Breast epithelium (tissue), 4 donors: Measurements from ENCODE around the gene CLRN1. TPM values are rescaled to one million over a fixed set of nuclear protein-coding genes. Genes with fewer than 3 reads are reported as not detected.

Experiments
- DNase-seq, 2 donors: peaks; one replicate each; pipeline ENCODE4 v3.0.0-alpha.2; 2019; ENCODE audit warnings: low spot score in 2 of 2
- H3K27ac ChIP-seq, 2 donors: fragments of 200-600 bp; sonication (generic) in 1 of 2; one replicate each; pipeline ENCODE4 v1.5.1; 2016 to 2019; ENCODE audit warnings: mild to moderate bottlenecking in 1 of 2
- H3K27me3 ChIP-seq, 2 donors: fragments of 200-600 bp; sonication (generic) in 1 of 2; one replicate each; pipeline versions ENCODE4 v1.5.1 to v1.6.0; 2017 to 2019; ENCODE audit warnings: control low read depth in 1 of 2, mild to moderate bottlenecking in 1 of 2
- H3K36me3 ChIP-seq: fragments of 200-600 bp; one replicate; pipeline ENCODE4 v1.5.1; 2019
- H3K4me1 ChIP-seq, 2 donors: fragments of 200-600 bp; sonication (generic); one replicate each; pipeline ENCODE4 v1.5.1; 2016 to 2019; ENCODE audit warnings: control low read depth in 1 of 2
- H3K4me3 ChIP-seq, 3 donors: fragments of 200-600 bp; sonication (generic); 1 replicate in 2 of 3; 2 replicates in 1 of 3; pipeline ENCODE4 v1.5.1; 2016 to 2019; ENCODE audit warnings: mild to moderate bottlenecking in 3 of 3, moderate library complexity in 2 of 3
- H3K9me3 ChIP-seq, 2 donors: fragments of 200-600 bp; sonication (generic) in 1 of 2; one replicate each; pipeline ENCODE4 v1.5.1; 2016 to 2019; ENCODE audit warnings: control low read depth in 1 of 2
- POLR2A ChIP-seq: fragments of 450-650 bp; IDR thresholded peaks from one replicate; pipeline ENCODE4 v1.6.1; 2016; ENCODE audit warnings: antibody characterized with exemption, mild to moderate bottlenecking, moderate library complexity
- POLR2AphosphoS5 ChIP-seq, 3 donors: sonication (generic); formaldehyde crosslinking; IDR thresholded peaks; one replicate each; pipeline ENCODE4 v1.6.1; 2017; ENCODE audit warnings: antibody characterized with exemption in 3 of 3
- intact Hi-C: fragments of 100-400 bp; cut with DNase I; formaldehyde crosslinking; loops from one replicate; pipeline ENCODE4 v1.15.1; 2023; ENCODE audit warnings: low total_unique reads
- total RNA-seq, 3 donors: library from RNA; depleted of rRNA; stranded (reverse); fragments of >200 nt; gene quantifications; one replicate each; pipeline ENCODE4 v1.1.0, GENCODE V29; 2016
- TF ChIP-seq, protein P1 (sequence below), 3 donors: fragments of 450-650 bp; IDR thresholded peaks; one replicate each; pipeline ENCODE4 v1.5.1; 2016 to 2017; ENCODE audit warnings: antibody characterized with exemption in 3 of 3, mild to moderate bottlenecking in 3 of 3, moderate library complexity in 3 of 3

The CLRN1 gene
- total RNA-seq, 3 donors from 2014 or later, result not detected

DNA sequence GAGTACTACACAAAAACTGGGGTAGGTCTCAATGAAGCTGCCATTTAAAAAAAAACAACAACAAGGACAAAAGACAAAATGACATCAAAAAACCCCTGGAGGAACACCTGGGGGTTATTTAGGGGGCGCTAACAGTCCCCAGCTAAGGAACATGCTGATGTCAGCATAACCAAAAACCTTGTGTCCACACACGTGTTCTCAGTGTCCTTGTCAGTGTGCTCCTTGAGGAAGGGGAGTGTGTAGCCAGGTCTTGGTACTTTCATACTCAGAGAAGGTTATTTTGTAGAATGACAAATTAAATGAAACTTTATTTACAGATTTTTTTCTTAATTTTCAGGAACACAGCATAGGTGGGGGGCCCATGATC is 31.2 kb upstream of the CLRN1 start:
- Histone ChIP-seq H3K9me3 (no peaks in the 10 kb centered on the region), H3K4me1 (no peaks in the 10 kb centered on the region), H3K27ac (no peak overlapping the region), H3K36me3 (no peaks in the 10 kb centered on the region), H3K4me3 (no peak overlapping the region), H3K27me3 (no peaks in the 10 kb centered on the region)
- TF ChIP-seq, protein P1, sequence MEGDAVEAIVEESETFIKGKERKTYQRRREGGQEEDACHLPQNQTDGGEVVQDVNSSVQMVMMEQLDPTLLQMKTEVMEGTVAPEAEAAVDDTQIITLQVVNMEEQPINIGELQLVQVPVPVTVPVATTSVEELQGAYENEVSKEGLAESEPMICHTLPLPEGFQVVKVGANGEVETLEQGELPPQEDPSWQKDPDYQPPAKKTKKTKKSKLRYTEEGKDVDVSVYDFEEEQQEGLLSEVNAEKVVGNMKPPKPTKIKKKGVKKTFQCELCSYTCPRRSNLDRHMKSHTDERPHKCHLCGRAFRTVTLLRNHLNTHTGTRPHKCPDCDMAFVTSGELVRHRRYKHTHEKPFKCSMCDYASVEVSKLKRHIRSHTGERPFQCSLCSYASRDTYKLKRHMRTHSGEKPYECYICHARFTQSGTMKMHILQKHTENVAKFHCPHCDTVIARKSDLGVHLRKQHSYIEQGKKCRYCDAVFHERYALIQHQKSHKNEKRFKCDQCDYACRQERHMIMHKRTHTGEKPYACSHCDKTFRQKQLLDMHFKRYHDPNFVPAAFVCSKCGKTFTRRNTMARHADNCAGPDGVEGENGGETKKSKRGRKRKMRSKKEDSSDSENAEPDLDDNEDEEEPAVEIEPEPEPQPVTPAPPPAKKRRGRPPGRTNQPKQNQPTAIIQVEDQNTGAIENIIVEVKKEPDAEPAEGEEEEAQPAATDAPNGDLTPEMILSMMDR (IDR thresholded peaks at IDR 0.05), result no peak
- no peak for TF ChIP-seq POLR2A
- TF ChIP-seq POLR2AphosphoS5 (IDR thresholded peaks at IDR 0.05), result no peak
- no peak for DNase-seq
- intact Hi-C loops, result no loop called here

DNA sequence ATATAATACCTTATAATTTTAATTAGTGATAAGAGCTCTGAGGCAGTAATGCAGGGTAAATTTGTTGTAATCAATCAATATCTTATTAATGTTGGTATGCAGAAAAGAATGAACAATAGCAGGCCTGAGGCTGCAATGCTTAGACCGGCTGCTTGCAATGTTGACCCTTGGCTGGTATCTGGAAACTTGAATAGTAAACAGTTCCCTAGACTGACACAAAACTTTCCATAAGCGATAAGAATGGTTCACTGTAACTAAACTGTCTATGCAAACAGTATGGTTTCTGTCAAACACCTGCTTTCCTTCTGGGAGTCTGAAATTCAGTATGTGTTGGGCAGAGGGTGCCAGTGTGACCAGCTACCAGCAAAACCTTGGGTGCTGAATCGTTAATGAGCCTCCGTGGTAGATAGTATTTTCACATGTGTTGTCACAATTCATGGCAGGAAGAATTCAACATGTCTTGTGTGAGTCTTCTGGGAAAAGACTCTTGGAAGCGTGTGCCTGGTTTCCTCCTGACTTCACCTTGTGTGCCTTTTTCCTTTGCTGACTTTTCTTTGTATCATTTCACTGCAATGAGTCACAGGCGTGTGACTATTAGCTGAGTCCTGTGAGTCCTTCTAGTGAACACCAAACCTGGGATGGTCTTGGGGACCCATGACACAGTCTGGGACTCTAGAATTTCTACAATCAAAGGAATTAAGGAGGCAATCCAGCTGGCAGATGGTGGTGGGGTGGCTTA is 30.7 kb upstream of the CLRN1 start:
- Histone ChIP-seq H3K36me3 (no peaks in the 10 kb centered on the region), H3K27ac (no peak overlapping the region), H3K4me3 (no peak overlapping the region), H3K9me3 (no peaks in the 10 kb centered on the region), H3K4me1 (no peaks in the 10 kb centered on the region), H3K27me3 (no peaks in the 10 kb centered on the region)
- TF ChIP-seq, protein P1 (IDR thresholded peaks at IDR 0.05), result no peak
- no peak for TF ChIP-seq POLR2A
- TF ChIP-seq POLR2AphosphoS5 (IDR thresholded peaks at IDR 0.05), result no peak
- intact Hi-C loops, result no loop called here
- DNase-seq, result no peak

DNA sequence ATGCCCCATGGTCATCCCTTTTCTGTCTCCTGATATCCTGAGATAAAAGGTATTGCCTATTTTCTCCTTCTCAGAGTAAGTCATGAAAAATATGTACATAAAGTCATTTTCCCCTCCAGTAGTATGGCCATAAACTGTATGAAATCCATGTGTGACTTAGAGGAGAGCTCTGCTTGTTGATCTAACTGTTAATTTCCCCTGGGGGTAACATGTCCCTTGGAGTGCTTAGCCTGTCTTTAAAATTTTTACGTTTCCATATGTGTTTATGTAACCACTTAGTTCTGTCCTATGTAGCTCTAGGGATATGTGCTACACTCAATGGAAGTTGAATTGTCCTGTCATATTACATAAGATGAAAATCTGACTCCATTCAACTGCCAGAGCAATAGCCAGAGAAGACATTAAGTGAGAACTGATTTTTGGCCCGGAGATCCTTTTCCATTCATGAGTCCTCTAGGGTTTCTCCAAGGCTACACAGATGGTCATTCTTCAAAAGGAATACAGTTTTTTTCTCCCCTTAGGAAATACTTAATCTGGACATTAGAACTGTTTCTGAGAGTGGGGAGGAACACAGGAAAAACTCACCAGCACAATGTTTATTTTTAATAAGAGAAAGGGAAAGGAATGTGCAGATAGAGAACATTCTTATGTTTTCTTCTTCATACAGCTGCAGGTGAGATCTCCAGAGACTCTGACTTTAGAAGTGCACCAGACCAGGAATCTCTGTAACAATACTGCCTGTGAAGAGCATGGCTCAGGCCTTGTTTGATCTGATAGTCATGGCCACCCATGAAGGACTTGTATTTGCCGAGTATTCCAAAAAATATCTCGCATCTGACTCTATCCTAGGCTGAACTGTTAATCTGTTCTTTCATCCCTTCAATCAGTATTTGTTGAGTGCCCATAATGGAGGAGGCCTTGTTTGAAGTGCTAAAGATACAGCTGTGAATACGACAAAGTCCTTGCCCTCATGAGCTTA is 29.8 kb upstream of the CLRN1 start:
- DNase-seq, result no peak
- intact Hi-C loops, result no loop called here
- TF ChIP-seq POLR2AphosphoS5 (IDR thresholded peaks at IDR 0.05) (no peak), POLR2A (no peak)
- TF ChIP-seq, protein P1 (IDR thresholded peaks at IDR 0.05), result no peak
- Histone ChIP-seq H3K27me3 (no peaks in the 10 kb centered on the region), H3K36me3 (no peaks in the 10 kb centered on the region), H3K4me3 (no peak overlapping the region), H3K4me1 (no peaks in the 10 kb centered on the region), H3K27ac (no peak overlapping the region), H3K9me3 (no peaks in the 10 kb centered on the region)

DNA sequence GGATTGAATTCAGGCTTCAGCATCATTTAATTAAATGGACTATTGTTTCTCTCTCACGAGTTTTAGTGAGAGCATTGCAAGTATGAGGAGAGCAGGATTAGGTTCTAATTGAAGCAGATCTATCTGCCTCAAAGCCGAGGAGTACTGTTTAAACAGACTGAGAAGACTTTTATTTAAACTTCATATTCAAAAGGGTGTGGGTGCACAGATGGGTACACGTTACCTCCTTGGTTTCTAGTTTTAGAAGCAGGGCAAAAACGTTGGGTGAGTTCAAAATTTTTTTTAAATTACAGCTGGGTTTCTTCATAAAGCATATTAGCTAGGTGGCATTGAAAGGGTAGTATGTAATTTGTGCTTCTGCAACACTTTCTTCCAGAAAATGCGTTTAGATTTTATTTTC is 26.5 kb upstream of the CLRN1 start:
- H3K27me3 ChIP-seq, result no peaks in the 10 kb centered on the region
- H3K27ac ChIP-seq, result no peak overlapping the region
- no peaks in the 10 kb centered on the region for H3K9me3 ChIP-seq
- no peak for DNase-seq
- intact Hi-C loops, result no loop called here
- H3K4me3 ChIP-seq, result no peak overlapping the region
- no peaks in the 10 kb centered on the region for H3K4me1 ChIP-seq
- TF ChIP-seq POLR2AphosphoS5 (IDR thresholded peaks at IDR 0.05) (no peak), POLR2A (no peak)
- TF ChIP-seq, protein P1 (IDR thresholded peaks at IDR 0.05), result no peak
- no peaks in the 10 kb centered on the region for H3K36me3 ChIP-seq

DNA sequence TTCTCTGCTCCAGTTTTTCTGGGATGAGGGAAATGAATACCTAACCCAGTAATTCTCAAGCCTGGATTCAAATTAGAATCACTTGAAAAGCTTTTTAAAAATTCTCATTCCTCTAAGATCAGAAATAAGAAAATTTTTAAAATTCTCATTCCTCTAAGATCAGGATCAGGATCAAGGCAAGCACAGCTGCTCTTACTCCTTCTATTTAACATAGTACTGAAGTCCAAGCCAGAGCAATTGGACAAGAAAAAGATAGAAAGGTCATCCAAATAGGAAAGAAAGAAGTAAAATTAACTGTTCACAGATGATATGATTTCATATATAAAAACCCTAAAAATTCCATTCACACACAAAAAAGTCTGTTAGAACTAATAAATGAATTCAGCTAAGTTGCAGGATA is 24.2 kb upstream of the CLRN1 start:
- no peaks in the 10 kb centered on the region for H3K27me3 ChIP-seq
- intact Hi-C loops, result no loop called here
- no peak for TF ChIP-seq POLR2A
- H3K4me1 ChIP-seq, result no peaks in the 10 kb centered on the region
- no peak for DNase-seq
- H3K27ac ChIP-seq, result no peak overlapping the region
- H3K9me3 ChIP-seq, result no peaks in the 10 kb centered on the region
- no peak overlapping the region for H3K4me3 ChIP-seq
- no peaks in the 10 kb centered on the region for H3K36me3 ChIP-seq
